ENCODE results near the gene FAHD2A.
"Not testable (repeated sequence)": the region's sequence is repeated elsewhere in the genome, so short reads cannot be mapped to it uniquely, and the experiment has no call there.

GRCh38 chr2:95355486-95355885 lies 47.0 kb upstream of the FAHD2A start:
- TF ChIP-seq CTCF (IDR thresholded peaks at IDR 0.05); ZFX (IDR thresholded peaks at IDR 0.05; ENCODE audit: borderline replicate concordance): not testable (repeated sequence)

All from 22Rv1 (cell line).